ENCODE data around the gene CCDC34. TPM values are rescaled to one million over a fixed set of nuclear protein-coding genes. Genes with fewer than 3 reads are reported as not detected.

Gene CCDC34
- total RNA-seq, 1 donor from 2014 or later: 5.6 TPM

DNA sequence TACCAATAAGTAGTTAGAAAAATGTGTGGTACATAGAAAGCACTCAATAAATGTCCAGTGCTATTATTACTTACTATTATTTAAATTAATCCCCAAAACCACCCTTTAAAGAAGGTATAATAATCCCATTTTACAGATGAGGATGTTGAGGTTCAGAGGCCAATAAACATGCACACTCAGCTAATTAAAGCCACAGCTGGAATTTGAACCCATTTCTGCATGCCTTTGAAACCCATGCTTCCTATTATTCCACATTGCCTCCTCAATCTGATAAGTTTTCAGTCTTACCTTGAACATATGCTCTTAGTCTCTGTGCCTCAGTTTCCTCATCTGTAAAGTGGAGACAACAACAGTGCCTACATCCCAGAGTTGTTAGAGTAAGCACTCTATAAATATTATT, 52.8 kb downstream of the CCDC34 start:
- Histone ChIP-seq H3K4me3 (ENCODE audit: low read depth, low read length) (no peak overlapping the region), H3K36me3 (ENCODE audit: control insufficient read depth, insufficient read depth, low read length) (no peaks in the 10 kb centered on the region), H3K27me3 (ENCODE audit: control insufficient read depth, insufficient read depth, low read length) (no peaks in the 10 kb centered on the region)
- TF ChIP-seq, protein P1, sequence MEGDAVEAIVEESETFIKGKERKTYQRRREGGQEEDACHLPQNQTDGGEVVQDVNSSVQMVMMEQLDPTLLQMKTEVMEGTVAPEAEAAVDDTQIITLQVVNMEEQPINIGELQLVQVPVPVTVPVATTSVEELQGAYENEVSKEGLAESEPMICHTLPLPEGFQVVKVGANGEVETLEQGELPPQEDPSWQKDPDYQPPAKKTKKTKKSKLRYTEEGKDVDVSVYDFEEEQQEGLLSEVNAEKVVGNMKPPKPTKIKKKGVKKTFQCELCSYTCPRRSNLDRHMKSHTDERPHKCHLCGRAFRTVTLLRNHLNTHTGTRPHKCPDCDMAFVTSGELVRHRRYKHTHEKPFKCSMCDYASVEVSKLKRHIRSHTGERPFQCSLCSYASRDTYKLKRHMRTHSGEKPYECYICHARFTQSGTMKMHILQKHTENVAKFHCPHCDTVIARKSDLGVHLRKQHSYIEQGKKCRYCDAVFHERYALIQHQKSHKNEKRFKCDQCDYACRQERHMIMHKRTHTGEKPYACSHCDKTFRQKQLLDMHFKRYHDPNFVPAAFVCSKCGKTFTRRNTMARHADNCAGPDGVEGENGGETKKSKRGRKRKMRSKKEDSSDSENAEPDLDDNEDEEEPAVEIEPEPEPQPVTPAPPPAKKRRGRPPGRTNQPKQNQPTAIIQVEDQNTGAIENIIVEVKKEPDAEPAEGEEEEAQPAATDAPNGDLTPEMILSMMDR (IDR thresholded peaks at IDR 0.05; ENCODE audit: insufficient read depth, low read length, poor library complexity, severe bottlenecking): no peak
- no peak for DNase-seq (ENCODE audit: low read depth)

DNA sequence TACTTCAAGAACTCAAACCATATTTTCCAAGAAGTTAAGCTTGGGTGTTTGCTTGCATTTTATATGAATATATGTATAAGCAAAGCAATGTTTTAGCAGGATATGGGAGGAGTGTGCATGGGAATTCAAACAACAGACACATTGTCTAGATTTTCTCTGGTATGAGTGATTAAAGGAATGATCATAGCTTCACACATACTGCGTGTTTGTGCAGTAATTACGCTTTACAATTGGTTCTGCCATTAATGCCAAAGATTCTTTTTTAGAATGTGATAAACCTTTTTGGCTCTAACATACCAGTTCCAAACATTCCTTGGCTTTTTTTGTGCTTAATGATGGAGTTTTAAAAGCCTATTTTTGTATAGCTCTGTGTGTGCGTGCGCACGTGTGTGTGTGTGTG, 54.0 kb downstream of the CCDC34 start:
- TF ChIP-seq, protein P1 (IDR thresholded peaks at IDR 0.05; ENCODE audit: insufficient read depth, low read length, poor library complexity, severe bottlenecking): no peak
- DNase-seq (ENCODE audit: low read depth): no peak

DNA sequence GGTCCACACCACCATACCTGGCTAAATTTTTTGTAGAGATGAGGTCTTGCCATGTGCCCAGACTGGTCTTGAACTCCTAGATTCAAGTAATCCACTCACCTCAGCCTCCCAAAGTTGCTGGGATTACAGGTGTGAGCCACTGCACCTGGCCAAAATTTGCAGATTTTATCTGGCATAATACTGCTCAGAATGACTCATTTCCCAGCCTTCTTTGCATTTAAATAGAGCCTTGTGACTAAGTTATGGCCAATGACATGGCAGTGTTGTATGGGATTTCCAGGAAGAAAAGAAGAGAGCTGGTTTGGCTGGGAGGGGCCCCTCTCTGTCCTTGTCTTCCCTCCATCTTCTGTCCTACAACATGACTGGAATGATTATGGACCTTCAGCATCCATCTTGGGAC, 55.8 kb downstream of the CCDC34 start:
- TF ChIP-seq, protein P1 (IDR thresholded peaks at IDR 0.05; ENCODE audit: insufficient read depth, low read length, poor library complexity, severe bottlenecking): no peak
- DNase-seq (ENCODE audit: low read depth): no peak
- Histone ChIP-seq H3K4me3 (ENCODE audit: low read depth, low read length) (no peak overlapping the region), H3K27me3 (ENCODE audit: control insufficient read depth, insufficient read depth, low read length) (no peaks in the 10 kb centered on the region), H3K36me3 (ENCODE audit: control insufficient read depth, insufficient read depth, low read length) (no peaks in the 10 kb centered on the region)

More for the DNA sequence above, 54.0 kb downstream of the CCDC34 start:
- Histone ChIP-seq H3K36me3 (ENCODE audit: control insufficient read depth, insufficient read depth, low read length) (no peaks in the 10 kb centered on the region), H3K4me3 (ENCODE audit: low read depth, low read length) (no peak overlapping the region), H3K27me3 (ENCODE audit: control insufficient read depth, insufficient read depth, low read length) (no peaks in the 10 kb centered on the region)

DNA sequence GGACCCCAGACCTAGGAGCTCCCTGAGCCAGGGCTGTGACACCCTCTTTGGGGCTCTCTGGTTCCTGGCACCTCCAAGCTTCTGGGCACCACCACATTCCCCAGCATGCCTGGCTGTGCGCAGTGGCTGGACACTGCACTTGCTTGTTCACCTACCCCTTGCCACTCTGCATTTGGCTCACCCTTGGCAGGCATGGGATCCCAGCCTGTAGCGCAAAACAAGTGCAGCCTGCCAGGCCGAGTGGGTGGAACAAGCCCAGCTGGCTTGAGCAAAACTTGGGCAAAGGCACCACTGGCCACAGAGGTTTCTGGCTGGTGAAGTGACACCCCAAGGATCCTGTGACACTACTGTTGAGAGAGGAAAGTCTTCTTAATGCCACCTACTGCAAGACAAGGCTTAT, 57.3 kb downstream of the CCDC34 start:
- no peak overlapping the region for H3K4me3 ChIP-seq (ENCODE audit: low read depth, low read length)
- no peaks in the 10 kb centered on the region for H3K36me3 ChIP-seq (ENCODE audit: control insufficient read depth, insufficient read depth, low read length)
- no peaks in the 10 kb centered on the region for H3K27me3 ChIP-seq (ENCODE audit: control insufficient read depth, insufficient read depth, low read length)
- TF ChIP-seq, protein P1 (IDR thresholded peaks at IDR 0.05; ENCODE audit: insufficient read depth, low read length, poor library complexity, severe bottlenecking): no peak
- no peak for DNase-seq (ENCODE audit: low read depth)

DNA sequence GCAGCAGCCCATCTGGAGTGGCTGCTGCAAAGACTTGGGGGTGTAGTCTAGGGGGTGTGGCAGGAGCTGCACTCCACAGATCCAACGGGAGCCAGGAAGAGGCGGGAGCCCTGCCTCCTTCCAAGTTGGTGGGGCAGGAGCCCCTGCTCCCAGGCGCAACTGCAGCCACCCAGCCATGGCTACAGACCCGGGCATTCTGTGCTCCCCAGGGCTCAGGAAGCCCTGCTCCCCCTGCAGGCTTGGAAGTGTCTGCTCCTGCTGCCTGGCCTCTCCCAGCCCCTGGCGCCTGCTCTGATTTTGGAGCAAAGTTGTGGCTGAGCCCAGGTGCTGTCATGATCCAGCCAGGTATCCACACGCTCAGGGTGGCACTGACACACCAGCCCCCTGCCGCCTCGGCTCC, 58.5 kb downstream of the CCDC34 start:
- Histone ChIP-seq H3K36me3 (ENCODE audit: control insufficient read depth, insufficient read depth, low read length) (no peaks in the 10 kb centered on the region), H3K27me3 (ENCODE audit: control insufficient read depth, insufficient read depth, low read length) (no peaks in the 10 kb centered on the region), H3K4me3 (ENCODE audit: low read depth, low read length) (no peak overlapping the region)
- no peak for DNase-seq (ENCODE audit: low read depth)
- TF ChIP-seq, protein P1 (IDR thresholded peaks at IDR 0.05; ENCODE audit: insufficient read depth, low read length, poor library complexity, severe bottlenecking): no peak

DNA sequence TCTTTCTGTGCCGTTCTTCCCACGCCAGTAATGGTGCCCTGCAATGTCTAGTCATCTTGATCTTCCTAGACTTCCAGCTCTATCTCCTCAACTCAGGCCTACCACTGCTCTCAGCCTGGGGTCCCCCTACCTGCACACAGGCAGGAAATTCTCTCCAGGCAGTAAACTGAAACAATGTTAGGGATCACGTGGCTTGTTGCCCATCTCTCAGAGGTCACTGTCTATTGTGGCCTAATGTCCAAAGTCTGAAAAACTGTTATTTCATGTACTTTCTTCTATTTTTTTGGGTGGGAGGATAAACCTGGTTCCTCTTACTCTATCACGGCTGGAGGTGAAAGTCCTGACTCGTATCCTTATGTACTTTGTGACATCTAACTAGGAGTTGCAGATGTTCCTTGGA, 59.1 kb downstream of the CCDC34 start:
- TF ChIP-seq, protein P1 (IDR thresholded peaks at IDR 0.05; ENCODE audit: insufficient read depth, low read length, poor library complexity, severe bottlenecking): no peak
- Histone ChIP-seq H3K36me3 (ENCODE audit: control insufficient read depth, insufficient read depth, low read length) (no peaks in the 10 kb centered on the region), H3K27me3 (ENCODE audit: control insufficient read depth, insufficient read depth, low read length) (no peaks in the 10 kb centered on the region), H3K4me3 (ENCODE audit: low read depth, low read length) (no peak overlapping the region)
- no peak for DNase-seq (ENCODE audit: low read depth)

Measured in kidney epithelial cell (primary cell).